GM18909 (cell line): ENCODE data around the gene OR1I1.
"Not testable (repeated sequence)": the region's sequence is repeated elsewhere in the genome, so short reads cannot be mapped to it uniquely, and the experiment has no call there.

Experiments
- ATAC-seq: cut with Tn5 transposase; IDR thresholded peaks from one replicate; pipeline ENCODE4 v1.9.1; 2021; ENCODE audit warnings: mild to moderate bottlenecking; ENCODE audit not compliant: unreplicated experiment, poor library complexity

The OR1I1 gene

DNA sequence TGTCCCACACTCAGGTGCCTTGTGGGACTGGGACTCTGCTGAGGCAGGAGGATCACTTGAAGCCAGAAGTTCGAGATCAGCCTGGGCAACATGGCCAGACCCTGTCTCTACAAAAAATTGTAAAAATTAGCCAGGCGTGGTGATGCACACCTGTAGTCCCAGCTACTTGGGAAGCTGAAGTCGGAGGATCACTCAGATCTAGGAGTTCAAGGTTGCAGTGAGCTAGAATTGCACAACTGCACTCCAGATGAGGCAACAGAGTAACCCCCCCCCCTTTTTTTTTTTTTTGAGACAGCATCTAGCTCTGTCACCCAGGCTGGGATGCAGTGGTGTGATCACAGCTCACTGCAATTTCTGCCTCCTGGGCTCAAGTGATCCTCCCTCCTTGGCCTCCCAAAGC lies 14.2 kb downstream of the OR1I1 start:
- ATAC-seq, result no peak

DNA sequence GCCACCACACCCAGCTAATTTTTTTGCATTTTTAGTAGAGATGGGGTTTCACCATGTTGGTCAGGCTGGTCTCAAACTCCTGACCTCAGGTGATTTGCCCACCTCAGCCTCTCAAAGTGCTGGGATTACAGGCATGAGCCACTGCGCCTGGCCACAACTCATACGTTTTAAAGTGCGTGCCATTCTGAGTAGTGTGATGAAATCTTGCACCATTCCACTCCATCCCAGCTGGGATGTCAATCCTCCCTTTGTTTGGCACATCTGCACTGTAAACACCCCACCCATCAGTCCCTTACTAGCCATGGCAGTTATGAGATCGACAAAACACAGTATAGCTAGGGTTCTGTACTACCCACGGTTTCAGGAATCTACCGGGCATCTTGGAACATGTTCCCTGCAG lies 16.0 kb downstream of the OR1I1 start:
- ATAC-seq, result not testable (repeated sequence)

DNA sequence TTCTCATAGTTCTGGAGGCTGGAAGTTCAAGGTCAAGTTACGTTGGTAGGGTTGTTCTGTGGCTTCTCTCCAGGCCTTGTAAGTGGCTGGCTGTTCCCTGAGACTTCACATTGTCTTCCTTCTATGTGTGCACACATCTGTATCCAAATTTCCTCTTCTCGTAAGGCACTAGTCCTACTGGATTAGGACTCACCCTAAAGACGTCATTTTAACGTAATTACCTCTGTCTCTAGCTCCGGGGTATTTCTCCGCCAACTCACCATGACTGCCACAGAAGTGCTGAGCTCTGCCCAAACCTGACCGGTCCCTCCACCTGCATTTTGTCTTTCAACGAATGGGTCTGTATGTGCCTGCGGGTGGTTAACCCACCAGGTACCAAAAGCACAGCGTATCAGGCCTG lies 16.4 kb downstream of the OR1I1 start:
- ATAC-seq, result no peak

DNA sequence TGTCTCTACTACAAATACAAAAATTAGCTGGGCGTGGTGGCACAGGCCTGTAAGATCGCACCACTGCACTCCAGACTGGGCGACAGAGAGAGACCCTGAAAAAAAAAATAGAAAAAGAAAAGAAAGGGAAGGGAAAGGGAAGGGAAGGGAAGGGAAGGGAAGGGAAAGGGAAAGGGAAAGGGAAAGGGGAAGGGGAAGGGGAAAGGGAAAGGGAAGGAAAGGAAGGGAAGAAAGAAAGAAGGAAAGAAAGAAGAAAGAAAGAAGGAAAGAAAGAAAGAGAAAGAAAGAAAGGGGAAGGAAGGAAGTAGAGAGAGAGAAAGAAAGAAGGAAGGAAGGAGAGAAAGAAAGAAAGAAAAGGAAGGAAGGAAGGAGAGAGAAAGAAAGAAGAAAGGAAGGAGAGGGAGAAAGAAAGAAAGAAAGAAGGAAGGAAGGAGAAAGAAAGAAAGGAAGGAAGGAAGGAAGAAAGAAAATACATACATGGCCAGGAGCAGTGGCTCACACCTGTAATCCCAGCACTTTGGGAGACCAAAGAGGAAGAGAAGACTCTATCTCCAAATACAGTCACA lies 17.1 kb downstream of the OR1I1 start:
- ATAC-seq, result no peak

DNA sequence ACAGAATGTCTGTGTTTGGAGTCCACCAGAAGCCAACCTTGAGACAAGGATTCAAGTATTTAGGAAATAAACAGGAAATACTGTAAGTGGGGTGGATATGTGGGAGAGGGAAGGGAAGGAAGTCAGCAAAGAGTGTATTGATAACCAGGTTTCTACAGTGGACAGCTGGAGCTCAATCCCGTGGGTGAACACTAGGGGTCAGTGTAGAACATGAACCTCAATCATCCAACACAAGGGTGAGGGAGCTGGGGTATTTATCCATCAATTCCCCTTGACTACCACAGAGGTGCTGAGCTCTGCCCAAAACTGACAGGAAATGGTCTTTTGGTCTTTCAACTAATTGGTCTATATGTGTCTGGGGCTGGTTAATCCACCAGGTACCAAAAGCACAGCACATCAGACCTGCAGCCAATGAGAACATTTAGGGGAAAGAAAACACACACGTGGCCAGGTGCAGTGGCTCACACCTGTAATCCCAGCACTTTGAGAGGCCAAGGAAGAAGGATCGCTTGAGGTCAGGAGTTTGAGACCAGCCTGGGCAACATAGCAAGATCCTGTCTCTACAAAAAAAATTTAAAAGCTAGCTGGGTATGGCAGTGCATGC lies 19.6 kb downstream of the OR1I1 start:
- ATAC-seq, result no peak

DNA sequence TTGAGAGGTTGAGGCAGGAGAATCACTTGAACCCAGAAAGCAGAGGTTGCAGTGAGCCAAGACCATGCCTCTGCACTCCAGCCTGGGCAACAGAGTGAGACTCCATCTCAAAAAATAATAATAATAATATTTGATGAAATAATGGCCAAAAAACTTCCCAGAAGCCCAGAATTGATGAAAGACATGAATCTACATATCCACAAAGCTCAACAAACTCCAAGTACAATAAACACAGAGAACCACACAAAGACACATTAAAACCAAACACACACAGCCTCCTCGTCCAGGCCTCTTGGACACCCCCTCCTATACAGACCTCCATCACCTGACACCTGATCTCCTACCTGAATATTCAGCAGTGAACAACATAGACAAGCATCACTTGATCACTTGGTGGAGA lies 22.0 kb downstream of the OR1I1 start:
- ATAC-seq, result no peak

DNA sequence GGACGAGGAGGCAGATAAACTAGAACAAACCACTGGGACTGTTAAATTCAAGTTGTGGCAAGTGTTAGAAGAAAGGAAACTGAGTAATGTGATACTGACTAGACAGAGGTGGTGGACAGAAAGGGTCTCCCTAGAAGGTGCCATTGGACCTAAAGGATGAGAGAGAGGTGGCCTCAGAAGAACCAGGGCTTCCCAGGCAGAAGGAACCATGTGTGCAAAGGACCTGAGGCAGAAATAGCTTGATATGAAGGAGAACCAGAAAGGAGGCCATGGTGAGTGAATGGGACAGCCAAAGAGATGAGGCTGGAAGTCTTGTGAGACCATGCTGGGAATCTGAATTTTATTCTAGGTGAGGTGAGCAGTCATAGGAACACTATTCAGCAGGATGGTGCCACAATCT lies 22.4 kb downstream of the OR1I1 start:
- no peak for ATAC-seq

DNA sequence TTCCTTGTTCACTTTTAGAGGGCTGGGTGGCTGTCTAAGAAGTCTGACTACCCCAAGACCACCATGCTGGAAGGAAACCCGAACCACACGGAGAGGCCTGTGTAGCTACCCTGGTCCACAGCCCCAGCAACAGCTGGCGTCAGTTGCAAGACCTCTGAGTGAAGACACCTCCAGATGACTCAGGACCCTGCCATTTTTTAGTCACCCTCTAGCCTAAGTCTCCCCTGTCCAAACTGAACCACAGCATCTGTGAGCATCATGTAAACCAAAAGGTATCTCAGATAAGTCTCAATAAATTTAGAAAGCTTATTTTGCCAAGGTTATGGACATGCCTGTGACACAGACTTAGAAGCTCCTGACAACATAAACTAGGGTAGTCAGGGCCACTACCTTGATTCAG lies 23.0 kb downstream of the OR1I1 start:
- ATAC-seq, result no peak

DNA sequence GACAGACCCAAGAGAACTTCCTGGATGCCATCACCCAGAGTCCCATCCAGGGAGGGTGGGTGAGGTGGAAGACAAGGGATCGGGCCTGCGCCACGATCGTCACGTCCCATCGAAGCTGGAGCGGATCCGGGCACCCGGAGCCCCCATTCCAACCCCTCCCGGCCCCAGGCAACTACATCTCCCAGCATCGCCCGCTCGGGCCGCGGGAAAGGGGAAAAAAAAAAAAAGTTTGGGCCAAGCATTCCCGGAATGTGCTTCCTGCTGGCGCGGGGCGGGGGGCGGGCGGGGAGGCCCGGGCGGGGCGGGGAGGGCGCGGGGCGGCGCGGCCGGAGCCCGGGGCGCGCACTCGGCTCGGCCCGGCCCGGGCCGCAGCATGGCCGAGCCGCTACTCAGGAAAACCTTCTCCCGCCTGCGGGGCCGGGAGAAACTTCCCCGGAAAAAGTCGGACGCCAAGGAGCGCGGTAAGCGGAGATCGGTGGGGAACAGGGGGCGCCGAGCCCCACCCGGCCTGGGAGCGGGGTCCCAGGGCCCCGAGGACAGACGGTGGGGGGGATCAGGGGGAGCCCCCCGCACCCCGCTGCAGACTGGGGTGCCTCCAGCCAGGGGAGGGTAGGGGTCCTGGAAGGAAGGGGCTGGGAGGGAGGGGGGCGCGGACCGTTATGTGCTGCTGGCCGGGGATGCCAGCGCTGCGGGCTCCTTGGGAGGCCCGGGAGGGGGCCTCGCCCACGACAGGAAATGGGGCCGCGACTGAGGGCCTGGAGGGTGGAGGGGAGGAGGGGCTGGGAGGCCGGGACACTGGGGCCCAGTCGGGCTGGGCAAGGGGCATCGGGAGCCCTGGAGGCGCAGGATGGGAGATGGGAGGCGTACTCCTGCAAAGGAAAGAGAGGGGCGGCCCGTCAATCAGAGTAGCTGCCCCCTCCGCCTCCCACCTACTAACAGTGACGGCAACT lies 25.3 kb downstream of the OR1I1 start, which contains the start of gene SYDE1:
TSS of gene SYDE1 (plus strand) at position 341 of the 950 bp plus-strand sequence. CDS start at position 374, 33 bp downstream.
- ATAC-seq, result no peak

DNA sequence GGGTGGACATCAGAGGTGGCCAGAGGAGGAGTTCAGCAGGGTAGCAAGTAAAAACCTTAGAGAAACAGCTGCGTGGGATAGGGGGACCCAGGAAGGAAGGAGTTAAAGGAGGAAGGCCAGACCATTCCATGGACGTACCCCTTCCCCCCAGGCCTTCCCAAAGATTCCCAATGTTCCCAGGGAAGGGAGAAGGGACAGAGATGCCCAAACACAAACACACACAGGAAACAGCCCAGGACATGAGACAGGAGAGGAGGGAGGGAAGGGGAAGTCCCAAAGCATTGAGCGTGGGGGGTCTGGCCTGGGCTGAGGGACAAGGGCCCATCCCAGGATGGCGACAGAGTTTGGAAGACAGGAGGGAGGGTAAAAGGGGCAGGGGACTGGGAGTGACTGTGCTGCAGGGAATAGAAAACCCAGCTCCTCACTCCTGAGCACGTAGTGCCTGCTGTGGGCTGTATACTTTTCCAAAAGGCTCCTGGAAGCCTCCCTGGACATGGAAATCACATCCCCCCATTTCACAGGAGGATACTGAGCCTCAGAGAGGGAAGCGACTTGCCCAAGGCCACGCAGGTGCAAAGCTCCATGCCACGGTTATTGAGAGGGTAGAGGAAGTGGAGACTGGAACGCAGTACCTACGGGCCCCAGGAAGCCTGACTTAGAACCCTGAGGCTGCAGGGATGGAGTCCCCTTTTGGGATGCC lies 26.3 kb downstream of the OR1I1 start:
- no peak for ATAC-seq

DNA sequence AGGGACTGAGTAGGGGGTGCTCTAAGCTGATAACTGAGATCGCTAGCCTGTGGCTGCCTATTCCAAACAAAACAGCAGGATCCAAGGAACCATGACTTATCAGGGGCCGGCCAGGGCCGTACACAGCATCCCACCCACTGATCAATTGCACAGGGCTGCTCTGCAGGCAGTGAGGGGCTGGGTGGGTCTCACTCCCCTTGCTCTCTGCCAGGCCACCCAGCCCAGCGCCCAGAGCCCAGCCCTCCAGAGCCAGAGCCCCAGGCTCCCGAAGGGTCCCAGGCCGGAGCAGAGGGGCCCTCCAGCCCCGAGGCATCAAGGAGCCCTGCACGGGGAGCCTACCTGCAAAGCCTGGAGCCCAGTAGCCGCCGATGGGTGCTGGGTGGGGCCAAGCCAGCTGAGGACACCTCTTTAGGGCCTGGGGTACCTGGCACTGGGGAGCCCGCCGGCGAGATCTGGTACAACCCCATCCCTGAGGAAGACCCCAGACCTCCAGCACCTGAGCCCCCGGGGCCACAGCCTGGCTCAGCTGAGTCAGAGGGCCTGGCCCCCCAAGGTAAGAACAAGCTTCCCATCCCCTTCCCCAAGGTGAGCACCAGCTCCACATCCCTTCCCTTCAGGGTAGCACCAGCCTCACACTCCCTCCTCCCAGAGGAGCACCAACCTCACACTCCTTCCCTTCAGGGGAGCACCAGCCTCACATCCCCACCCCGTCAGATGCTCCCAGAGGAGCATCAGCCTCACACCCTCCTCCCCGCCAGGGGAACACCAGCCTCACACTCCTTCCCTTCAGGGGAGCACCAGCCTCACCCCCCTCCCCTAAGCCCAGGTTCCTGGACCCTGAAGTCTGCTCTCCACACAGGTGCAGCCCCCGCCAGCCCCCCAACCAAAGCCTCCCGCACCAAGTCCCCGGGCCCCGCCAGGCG lies 27.1 kb downstream of the OR1I1 start:
- no peak for ATAC-seq

DNA sequence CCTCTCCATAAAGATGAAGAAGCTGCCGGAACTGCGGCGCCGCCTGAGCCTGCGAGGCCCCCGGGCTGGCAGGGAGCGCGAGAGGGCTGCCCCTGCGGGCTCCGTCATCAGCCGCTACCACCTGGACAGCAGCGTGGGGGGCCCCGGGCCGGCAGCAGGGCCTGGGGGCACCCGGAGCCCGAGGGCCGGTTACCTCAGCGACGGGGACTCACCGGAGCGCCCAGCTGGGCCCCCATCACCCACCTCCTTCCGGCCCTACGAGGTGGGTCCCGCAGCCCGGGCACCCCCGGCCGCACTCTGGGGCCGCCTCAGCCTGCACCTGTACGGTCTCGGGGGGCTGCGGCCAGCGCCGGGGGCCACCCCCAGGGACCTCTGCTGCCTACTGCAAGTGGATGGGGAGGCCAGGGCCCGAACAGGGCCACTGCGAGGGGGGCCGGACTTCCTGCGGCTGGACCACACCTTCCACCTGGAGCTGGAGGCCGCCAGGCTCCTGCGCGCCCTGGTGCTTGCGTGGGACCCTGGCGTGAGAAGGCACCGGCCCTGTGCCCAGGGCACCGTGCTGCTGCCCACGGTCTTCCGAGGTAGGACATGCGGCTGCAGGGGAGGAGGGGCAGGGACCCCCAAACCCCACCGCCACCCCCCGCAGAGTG lies 27.9 kb downstream of the OR1I1 start:
- ATAC-seq, result no peak

DNA sequence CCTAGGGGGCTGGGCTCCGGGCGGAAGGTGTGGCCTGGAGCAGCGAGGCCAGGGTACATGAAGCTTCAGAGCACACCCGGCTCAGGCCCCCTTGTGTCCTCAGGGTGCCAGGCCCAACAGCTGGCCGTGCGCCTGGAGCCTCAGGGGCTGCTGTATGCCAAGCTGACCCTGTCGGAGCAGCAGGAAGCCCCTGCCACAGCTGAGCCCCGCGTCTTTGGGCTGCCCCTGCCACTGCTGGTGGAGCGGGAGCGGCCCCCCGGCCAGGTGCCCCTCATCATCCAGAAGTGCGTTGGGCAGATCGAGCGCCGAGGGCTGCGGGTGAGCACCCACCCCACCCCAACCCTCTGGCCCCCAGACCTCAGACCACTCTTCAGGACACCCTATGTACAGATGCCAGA lies 28.4 kb downstream of the OR1I1 start:
- ATAC-seq, result no peak

DNA sequence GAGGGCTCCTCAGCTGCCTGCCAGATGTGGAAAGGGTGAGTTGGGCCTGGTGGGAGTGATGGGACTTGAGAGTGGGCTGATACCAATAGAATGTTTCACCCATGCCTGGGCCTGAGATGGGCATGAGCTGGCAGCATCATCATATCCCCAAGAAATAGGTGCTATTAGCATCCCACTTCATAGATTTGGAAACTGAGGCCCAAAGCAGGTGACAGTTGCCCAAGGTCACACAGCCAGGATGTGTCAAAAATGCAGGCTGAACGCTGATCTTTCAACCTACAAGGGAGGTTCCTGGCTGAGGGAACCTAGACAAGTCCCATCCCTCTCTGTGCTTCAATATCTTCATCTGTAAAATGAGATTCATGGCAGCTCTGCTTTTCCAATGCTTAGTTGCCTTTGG lies 29.7 kb downstream of the OR1I1 start:
- ATAC-seq, result no peak

DNA sequence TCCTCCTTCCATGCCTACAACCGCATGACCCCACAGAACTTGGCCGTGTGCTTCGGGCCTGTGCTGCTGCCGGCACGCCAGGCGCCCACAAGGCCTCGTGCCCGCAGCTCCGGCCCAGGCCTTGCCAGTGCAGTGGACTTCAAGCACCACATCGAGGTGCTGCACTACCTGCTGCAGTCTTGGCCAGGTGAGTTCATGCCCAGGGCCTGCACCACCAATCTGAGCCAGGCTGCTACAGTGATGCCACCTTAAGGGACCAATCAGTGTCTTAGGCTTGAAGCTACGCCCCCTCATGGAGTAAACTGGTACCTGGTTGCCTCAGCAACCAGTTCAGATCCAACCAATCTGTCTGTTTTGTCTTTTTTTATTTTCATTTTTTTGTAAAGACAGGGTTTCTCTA lies 30.4 kb downstream of the OR1I1 start:
- ATAC-seq, result no peak

DNA sequence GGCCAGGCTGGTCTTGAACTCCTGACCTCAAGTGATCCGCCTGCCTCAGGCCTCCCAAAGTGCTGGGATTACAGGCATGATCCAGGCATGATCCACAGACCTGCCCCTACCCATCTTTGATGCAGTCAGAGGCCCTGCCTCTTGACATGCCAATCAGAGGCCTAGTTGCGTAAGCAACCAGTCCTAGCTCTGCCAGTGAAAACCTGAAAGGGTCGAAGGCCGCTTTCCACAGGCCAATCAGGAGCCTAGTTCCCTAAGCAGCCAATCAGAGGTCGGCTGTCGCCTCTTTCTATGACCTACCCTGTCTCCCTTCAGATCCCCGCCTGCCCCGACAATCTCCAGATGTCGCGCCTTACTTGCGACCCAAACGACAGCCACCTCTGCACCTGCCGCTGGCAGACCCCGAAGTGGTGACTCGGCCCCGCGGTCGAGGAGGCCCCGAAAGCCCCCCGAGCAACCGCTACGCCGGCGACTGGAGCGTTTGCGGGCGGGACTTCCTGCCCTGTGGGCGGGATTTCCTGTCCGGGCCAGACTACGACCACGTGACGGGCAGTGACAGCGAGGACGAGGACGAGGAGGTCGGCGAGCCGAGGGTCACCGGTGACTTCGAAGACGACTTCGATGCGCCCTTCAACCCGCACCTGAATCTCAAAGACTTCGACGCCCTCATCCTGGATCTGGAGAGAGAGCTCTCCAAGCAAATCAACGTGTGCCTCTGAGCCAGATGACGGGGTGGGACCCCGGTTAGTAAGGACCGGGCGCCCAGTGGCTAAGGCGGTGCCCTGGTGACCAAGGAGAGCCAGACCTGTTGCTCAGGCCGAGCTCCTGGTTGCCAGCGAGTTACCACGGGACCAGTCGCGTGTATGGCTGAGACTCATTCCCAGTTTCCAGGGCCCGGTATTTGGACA lies 31.5 kb downstream of the OR1I1 start:
- ATAC-seq, result no peak

DNA sequence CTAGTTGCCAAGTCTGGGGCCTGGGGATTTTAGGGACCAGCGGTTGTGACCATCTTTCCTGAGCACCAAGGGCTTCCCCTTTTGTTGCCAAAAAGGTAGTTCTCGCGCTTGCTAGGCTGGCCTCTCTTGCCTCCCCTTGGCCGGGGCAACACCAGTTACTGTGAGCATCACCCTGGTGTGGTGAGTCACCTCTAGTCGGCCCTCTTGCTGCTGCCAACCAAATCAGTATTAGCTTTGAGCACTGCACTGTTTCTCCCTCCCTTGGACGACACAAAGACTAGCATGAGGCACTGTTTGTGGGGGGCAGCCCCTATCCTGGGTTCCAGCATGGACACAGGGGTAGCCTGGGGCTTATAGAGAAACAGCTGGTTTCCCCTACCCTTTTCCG lies 32.1 kb downstream of the OR1I1 start:
- ATAC-seq, result no peak

DNA sequence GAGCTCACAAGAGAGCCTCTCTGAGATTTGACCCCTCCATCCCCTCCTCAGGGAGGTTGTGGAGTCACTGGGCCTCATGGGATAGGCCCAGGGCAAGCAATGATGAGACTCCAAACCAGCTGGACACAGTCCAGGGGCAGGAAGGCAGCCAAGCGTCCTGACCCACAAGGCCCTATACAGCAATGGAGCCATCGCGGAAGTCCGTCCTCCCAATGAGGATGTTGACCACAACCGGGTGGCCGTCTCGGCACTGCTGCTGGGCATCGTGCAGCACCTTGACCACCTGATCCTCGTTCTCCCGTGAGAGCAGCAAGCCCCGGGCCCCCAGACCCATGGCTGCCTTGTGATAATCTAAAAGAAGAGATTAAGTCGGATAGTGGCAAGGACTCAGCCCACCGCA lies 33.1 kb downstream of the OR1I1 start:
- no peak for ATAC-seq
